Measurements from ENCODE around the gene NNMT.

Gene NNMT

GRCh38 chr11:114263513-114264170 lies 32.6 kb upstream of the NNMT start:
- DNase-seq (ENCODE audit: low read depth in 2 of 2): no peak

DNA sequence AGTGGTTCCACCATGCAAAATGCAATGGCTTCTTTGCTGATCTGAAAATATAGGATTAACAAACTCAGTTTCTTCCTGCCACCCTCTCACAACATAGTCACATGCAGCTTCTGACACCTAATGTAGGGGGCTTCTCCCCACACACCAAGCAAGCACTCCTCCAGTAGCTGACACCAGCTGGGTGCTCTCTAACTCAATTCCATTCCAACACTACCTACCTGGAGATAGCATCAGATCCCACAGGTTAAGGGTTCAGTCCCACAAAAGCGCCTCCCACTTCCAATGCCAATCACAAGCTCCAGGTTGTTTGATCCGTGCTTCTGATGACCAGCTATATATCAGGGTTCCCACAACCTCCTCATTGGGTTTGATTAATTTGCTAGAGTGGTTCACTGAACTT lies 31.8 kb upstream of the NNMT start:
- DNase-seq (ENCODE audit: low read depth in 2 of 2): no peak

- no peak for DNase-seq (ENCODE audit: low read depth in 2 of 2)
These were observed 30.9 kb upstream of the NNMT start for GRCh38 chr11:114265122-114265878.

DNA sequence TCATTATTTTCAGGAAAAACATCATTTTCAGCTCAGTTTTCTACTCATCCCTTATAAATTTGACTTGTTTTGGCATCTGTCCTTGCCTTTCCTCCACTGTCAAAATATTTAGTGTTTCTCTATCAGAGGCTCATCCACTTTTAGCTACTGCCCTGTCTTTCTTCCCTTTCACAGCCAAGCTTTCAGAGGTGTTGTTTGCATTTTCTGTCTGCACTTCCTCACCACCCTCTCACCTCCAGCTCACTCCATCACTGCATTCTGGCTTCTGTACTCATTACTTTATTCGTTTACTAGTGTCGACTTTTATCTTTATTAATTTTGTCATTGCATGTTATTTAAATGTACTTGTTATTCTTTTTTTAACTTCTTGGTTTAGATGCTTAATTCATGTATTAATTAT lies 26.7 kb upstream of the NNMT start:
- no peak for DNase-seq (ENCODE audit: low read depth in 2 of 2)

- no peak for DNase-seq (ENCODE audit: low read depth in 2 of 2)
These were observed 25.5 kb upstream of the NNMT start for GRCh38 chr11:114270531-114271270.

DNA sequence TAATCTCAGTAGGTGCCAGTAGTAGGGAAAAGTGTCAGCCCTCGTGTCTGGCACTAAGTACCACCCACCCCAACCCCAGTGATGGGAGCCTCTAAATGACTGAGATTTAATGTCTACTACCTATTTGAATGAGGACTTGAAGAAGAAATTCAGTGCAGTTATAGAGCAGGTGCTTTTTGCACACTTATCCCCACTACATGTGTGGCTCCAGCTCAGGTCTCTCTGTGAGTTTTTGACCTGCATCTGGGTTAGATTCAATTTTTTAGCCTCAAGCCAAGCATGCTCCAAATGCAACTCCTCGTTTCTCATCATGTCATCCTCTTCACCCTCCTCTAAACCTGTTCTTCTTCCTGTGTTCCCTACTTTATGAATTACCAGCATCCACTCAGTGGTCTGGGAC lies 24.9 kb upstream of the NNMT start:
- no peak for DNase-seq (ENCODE audit: low read depth in 2 of 2)

DNA sequence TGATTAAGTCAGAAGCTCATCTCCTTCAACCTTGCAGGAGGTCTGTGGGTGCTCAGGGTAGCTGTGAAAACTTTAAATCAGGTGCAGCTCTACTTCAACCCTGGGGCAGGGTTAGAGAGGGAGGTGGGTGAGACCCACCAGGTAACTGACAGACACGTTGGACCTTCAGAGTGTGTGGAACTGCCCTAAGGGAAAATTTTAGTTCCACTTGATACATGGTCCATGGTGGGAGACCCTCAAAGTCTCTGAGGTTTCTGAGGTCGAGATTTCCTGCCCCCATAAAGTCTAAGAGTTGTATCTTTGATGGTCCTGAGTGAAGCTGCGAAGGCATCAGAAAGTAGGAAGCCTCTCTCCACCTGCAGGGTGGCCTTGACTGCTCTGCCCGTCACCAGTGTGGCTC lies 23.9 kb upstream of the NNMT start:
- no peak for DNase-seq (ENCODE audit: low read depth in 2 of 2)

GRCh38 chr11:114273071-114273470 lies 23.1 kb upstream of the NNMT start:
- DNase-seq (ENCODE audit: low read depth in 2 of 2): no peak

- no peak for DNase-seq (ENCODE audit: low read depth in 2 of 2)
These were observed 22.1 kb upstream of the NNMT start for GRCh38 chr11:114273890-114274635.

- DNase-seq (ENCODE audit: low read depth in 2 of 2): no peak
These were observed 21.6 kb upstream of the NNMT start for GRCh38 chr11:114274637-114275036.

GRCh38 chr11:114275280-114275679 lies 20.9 kb upstream of the NNMT start:
- DNase-seq (ENCODE audit: low read depth in 2 of 2): no peak

DNA sequence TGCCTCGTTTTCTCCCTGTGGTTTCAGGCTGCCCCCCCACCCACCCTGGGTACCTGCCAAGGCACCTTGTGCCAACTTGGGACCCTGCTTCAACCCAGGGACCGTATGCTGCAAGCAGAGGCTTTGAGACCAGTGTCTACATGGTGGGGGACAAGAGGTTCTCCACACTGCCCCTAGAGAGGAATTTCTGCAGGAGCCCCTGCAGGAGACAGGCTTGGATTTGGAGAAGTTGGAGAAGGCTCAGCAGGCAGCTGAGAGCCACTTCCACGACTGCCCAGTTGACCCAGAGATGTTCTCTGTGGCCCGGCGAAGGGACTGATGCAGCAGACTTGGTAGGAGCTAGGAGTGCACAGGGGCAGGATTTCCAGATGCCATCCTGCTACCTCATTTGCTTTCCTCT lies 20.1 kb upstream of the NNMT start:
- DNase-seq (ENCODE audit: low read depth in 2 of 2): no peak

DNA sequence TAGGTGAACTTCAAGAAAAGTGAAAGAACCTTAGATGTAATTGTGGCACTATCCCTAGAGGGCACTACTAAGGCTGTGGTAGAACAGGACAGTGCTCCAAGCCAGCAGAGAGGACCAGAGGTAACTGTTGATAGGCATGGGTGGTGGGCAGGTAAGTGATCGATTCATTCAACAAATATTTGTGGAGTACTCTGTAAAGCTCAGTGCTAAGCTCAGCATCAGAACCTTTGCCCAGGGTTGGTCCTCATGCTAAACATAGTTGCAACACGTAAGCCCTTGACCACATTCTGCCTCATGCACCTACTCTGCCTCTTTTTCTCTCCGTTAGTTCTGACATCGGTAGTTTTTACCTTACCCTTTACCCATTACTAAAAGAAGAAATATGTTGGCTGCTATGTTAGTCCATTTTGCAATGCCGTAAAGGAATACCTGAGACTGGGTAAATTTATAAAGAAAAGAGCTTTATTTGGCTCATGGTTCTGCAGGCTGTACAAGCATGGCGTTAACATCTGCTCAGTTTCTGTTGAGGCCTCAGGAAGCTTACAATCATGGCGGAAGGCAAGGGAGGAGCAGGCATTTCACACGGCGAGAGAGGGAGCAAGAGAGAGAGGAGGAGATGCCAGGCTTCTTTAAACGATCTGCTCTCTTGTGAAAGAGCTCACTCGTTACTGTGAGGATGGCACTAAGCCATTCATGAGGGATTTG lies 18.4 kb upstream of the NNMT start:
- DNase-seq (ENCODE audit: low read depth in 2 of 2): no peak

DNA sequence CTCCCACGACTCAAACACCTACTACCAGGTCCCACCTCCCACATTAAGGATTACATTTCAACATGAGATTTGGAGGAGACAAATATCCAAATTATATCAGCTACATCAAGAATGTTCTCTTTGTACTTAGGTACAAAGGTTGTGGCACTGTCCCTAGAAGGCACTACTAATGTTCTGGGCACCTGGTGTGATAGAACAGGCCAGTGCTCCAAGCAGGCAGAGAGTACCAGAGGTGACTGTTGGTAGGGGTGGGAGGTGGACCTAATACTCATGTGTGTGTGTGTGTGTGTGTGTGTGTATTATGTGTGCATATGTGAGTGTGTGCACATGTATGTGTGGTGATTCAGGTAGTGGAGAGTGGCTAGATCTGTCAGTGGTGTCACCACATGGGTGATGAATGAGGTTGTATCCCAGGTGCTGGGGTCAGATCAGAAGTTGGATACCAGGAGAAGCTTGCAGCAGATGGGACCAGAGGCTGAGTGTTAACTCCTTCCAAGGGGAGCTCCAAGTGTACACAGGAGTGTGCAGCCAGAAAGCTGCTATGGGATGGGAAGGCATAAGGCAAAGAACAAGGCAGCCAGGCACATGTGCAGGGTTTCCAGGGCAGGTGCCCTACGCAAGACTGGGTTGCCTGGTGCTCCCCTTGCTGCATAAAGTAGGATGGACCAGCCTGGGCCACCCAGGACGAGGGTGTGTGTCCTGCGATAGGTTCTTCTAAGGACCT lies 17.7 kb upstream of the NNMT start:
- no peak for DNase-seq (ENCODE audit: low read depth in 2 of 2)

- DNase-seq (ENCODE audit: low read depth in 2 of 2): no peak
These were observed 16.2 kb upstream of the NNMT start for GRCh38 chr11:114279792-114280546.

DNA sequence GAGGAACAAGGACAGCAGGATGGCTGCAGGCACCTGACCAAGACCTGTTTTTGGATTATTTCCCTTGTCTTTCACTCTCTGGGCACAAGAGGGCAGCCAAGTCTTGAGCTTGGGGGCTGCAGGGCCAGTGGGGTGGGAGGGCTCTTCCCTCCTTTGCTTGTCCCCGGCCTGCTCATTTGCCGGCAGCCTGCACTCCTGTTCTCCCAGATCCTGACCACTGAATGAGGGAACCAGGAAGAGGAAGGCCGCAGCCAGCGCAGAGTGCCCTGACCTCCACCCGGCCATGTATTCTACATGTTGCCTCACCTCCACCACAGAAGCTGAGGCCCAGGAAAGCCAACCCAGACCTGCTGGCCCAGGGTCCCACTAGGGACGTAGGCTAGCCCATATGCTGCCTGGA lies 15.5 kb upstream of the NNMT start:
- DNase-seq (ENCODE audit: low read depth in 2 of 2): no peak

DNA sequence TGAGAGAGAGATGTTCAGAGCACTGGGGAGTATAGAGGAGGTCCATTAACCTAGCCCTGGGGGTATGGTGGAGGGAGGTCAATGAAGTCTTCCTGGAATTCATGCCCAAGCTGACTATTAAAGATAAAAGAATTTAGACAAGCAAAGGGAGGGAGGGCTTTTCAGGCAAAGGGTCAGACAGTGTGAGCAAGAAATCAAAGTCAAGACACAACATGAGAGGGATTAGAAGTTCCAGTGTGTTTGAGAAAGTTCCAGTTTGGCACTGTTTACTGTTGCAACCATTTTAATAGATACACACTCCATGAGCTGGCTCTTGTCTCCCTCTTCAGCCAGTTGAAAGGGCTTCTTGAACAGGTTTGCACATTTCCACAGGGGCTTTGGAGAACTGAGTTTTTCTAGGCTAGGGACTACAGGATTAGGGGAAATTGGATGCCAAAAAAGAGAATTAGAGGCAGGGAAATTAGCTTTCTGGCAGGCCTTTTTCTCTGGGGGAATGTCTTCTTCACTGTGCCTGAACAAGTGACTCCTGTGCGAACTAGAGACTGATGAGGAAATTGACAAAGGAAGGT lies 14.7 kb upstream of the NNMT start:
- no peak for DNase-seq (ENCODE audit: low read depth in 2 of 2)

DNA sequence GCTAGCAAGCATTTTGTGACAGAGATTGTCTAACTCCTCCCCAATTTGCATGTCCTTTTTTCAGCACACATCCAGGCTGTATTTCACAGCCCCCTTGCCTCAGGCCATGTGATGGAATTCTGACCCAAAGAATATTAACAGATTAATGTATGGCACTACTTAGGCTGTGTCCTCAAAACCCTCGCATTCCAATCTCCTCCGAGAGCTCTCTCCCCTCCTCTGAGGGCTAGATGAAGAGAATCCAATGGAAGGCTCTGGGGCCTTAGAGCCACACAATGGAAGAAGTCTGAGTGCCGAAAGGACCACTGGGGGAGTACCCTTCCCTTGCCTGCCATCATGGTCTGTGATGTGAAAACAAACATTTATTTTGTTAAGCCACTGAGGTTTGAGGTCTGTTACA lies 13.7 kb upstream of the NNMT start:
- DNase-seq (ENCODE audit: low read depth in 2 of 2): no peak

GRCh38 chr11:114283422-114283821 lies 12.8 kb upstream of the NNMT start:
- no peak for DNase-seq (ENCODE audit: low read depth in 2 of 2)

DNA sequence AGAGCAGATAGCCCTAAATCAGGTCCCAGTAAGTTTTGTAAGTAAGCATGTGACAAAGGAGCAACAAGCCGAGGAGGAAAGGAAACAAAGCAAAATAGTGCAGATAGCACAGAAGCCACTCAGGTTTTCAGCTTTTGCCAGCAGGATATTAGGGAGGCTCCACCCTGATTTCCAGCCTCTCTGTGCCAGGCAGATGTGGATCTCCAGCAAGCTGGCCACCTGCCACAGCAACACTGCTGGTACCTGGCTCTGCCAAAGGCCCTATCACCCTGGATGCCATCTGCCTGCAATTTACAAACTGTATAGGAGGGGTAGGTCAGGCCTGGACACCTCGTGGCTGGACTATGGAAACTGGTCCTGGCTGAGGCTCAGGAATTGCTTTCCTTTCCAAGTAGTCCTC lies 12.2 kb upstream of the NNMT start:
- DNase-seq (ENCODE audit: low read depth in 2 of 2): no peak

Data from stimulated activated CD8-positive, alpha-beta memory T cell treated with anti-CD3 and anti-CD28 coated beads, Interleukin-7, amount 100 ng/mL, for 1 hour (primary cell).